HepG2 (cell line): ENCODE results near the gene MRPS2. TPM values are rescaled to one million over a fixed set of nuclear protein-coding genes. Genes with fewer than 3 reads are reported as not detected.

Source experiments
- DNMT1 ChIP-seq: sonication (generic); formaldehyde crosslinking; IDR thresholded peaks from 2 replicates; pipeline ENCODE4 v1.5.1; 2020; ENCODE audit warnings: mild to moderate bottlenecking, missing genetic modification reagents
- KLF13 ChIP-seq: sonication (generic); formaldehyde crosslinking; IDR thresholded peaks from 2 replicates; pipeline ENCODE4 v1.4.0; 2020; ENCODE audit warnings: mild to moderate bottlenecking, missing genetic modification reagents
- NFIB ChIP-seq: sonication (generic); formaldehyde crosslinking; IDR thresholded peaks from 2 replicates; pipeline ENCODE4 v1.9.0; 2021; ENCODE audit warnings: missing genetic modification reagents, mild to moderate bottlenecking, borderline replicate concordance
- SNAPC4 ChIP-seq: sonication (generic); formaldehyde crosslinking; IDR thresholded peaks from 2 replicates; pipeline ENCODE4 v1.4.0; 2020; ENCODE audit warnings: mild to moderate bottlenecking, missing genetic modification reagents
- YY1 ChIP-seq: IDR thresholded peaks from 2 replicates; pipeline ENCODE4 v1.6.1; 2011; ENCODE audit warnings: low read length, low read depth, moderate library complexity, mild to moderate bottlenecking; ENCODE audit not compliant: insufficient read depth, insufficient replicate concordance
- ZNF160 ChIP-seq: sonication (generic); formaldehyde crosslinking; IDR thresholded peaks from 2 replicates; pipeline ENCODE4 v1.8.0; 2022; ENCODE audit warnings: mild to moderate bottlenecking, inconsistent platforms, missing genetic modification reagents
- ZNF333 ChIP-seq: sonication (generic); formaldehyde crosslinking; IDR thresholded peaks from 2 replicates; pipeline ENCODE4 v1.4.0; 2020; ENCODE audit warnings: mild to moderate bottlenecking, missing genetic modification reagents, borderline replicate concordance
- polyA plus RNA-seq, 8 experiments: library from polyadenylated mRNA; depleted of rRNA in 3 of 8; stranded (reverse) in 7 of 8; unstranded in 1 of 8; fragments of >200 nt; fragmentation: Illumina TruSeq in 4 of 8; extraction: Trizol in 4 of 8; gene quantifications; 2 replicates each; pipeline versions ENCODE4 v1.2.1 to v1.2.3, GENCODE V29; 2011 to 2016; ENCODE audit warnings: low read depth in 4 of 8, missing spikeins in 1 of 8, mixed read lengths in 1 of 8; ENCODE audit not compliant: insufficient read depth in 1 of 8
- total RNA-seq, 5 experiments: library from RNA; depleted of rRNA; stranded (reverse); fragments of >200 nt; fragmentation: Illumina TruSeq; extraction: Trizol; gene quantifications; 2 replicates each; pipeline ENCODE4 v1.2.3, GENCODE V29; 2016; ENCODE audit warnings: low read depth in 1 of 5
- TF ChIP-seq, protein P1 (sequence below): sonication (generic); formaldehyde crosslinking; IDR thresholded peaks from 2 replicates; pipeline ENCODE4 v1.5.1; 2020; ENCODE audit warnings: missing genetic modification reagents, mild to moderate bottlenecking, borderline replicate concordance

Gene MRPS2
- total and polyA plus RNA-seq, 2 of the 13 experiments (the other 11 are each of a cell fraction or from before 2014, with no cell fraction given), result 44.4 to 86.7 TPM

GRCh38 chr9:135514342-135515082 is 14.0 kb downstream of the MRPS2 start (continued):
- TF ChIP-seq SNAPC4 (CRISPR knock-in tag) (no peak), KLF13 (no peak), ZNF333 (CRISPR knock-in tag) (no peak), NFIB (CRISPR knock-in tag) (no peak), ZNF160 (CRISPR knock-in tag) (no peak), YY1 (no peak), DNMT1 (CRISPR knock-in tag) (no peak)
- TF ChIP-seq, protein P1, sequence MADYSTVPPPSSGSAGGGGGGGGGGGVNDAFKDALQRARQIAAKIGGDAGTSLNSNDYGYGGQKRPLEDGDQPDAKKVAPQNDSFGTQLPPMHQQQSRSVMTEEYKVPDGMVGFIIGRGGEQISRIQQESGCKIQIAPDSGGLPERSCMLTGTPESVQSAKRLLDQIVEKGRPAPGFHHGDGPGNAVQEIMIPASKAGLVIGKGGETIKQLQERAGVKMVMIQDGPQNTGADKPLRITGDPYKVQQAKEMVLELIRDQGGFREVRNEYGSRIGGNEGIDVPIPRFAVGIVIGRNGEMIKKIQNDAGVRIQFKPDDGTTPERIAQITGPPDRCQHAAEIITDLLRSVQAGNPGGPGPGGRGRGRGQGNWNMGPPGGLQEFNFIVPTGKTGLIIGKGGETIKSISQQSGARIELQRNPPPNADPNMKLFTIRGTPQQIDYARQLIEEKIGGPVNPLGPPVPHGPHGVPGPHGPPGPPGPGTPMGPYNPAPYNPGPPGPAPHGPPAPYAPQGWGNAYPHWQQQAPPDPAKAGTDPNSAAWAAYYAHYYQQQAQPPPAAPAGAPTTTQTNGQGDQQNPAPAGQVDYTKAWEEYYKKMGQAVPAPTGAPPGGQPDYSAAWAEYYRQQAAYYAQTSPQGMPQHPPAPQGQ, result no peak
- TF ChIP-seq, all 625 proteins: peak for 0
